Activated CD4-positive, alpha-beta T cell treated with anti-CD3 and anti-CD28 coated beads, Interleukin-2, amount 50 U/mL, for 4 hours (primary cell): ENCODE measurements around the gene ZFP69B.

Experiments used
- DNase-seq, 2 experiments: peaks; one replicate each; pipeline ENCODE4 v3.0.0-alpha.2; 2020

ZFP69B gene

DNA sequence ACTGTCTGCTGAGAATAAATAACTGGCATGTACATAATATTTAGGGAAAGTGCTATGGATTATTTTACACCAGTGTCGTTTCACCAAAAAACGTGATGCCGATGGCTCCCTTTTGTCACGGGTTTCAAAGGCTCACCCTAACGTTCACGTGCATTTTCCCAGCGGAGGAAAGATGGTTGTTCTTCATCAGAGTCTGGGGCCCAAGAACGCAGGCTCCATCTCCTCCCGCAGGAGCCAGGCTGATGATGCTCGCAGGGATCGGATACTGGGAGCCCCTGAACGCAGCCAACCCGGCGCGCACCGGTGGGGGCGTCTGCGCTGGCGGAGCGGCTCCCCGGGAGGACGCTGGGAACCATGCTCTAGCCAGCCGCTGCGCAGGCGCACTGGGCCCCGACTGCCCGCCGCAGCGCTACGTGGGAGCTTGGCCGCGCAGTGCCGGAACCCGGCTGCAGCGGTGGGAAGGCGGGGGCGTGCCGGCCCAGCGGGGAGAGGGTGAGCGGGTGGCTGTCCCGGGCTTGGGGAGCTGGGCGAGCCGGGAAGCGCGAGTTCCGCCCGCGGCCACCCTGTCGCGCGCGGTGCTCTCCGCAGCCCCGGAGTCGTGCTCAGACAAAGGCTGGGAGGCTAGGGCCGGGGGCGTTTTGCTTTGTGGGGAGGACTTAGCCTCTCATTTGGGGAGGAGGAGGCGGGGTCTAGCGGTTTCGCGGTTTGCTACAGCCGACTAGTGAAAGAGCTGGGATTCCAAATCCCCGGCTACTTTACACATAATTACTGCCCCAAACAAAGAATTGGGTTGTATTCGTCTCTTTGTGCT is at the start of gene ZFP69B:
Gene ZFP69B (plus strand): TSS at position 793 of the 811 bp plus-strand sequence. CDS start 486 bp downstream, outside the sequence.
- peak; percentile 79 to 83 for DNase-seq

DNA sequence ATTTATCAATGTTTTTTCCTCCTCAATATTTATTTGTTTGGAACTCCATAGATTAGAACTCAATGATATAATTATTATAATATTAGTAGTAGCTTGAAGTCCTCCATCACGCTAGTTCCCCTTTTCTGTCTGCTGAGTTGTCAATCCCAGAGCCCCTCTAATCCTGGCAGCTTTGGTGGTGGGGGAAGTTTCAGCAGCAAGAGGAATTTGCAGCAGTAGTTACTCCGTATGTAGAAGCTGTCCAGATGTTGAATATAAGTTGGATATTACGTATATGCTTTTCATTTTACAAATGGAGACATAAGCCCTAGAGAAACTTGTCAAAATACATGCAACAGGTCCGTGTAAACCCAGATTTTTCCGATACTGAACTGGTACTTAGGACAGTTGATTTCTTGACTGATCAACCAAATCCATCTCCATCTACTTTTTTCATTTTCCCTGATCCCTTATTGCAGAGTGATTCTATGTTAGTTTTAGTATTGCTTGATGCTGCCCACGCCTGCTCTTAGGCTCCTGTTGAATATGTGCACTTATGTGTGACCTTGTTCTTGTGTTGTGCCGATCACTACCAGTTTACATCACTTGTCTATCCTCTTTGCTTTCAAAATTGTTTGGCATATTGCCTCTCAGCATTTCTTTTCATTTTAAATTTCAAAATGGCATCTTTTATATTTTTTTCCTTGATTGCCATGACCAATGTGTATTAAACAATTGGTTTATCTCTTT is 48.6 kb upstream of the ZFP69B start:
- DNase-seq = no peak

GRCh38 chr1:40404670-40405462 is 45.4 kb upstream of the ZFP69B start:
- DNase-seq = peak in 1 of 2 experiments; percentile 26

DNA sequence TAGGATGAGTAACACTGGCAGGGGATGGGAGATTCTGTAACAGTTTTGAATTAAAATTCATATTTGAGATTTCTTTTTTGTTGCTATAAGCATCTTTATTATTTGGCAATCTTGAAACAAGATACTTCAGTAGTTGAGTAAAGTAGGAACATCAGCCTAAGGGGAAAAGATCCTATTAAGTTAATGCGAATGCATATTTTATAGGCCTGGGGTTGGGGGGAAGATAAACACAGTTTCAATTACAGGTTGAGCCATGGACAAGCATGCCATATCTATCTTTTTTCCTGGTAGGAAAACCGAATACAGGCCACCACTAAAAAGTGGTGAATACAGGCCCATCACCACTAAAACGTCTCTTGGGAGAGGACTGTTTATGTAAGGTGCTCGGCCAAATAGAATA is 44.5 kb upstream of the ZFP69B start:
- DNase-seq = no peak

GRCh38 chr1:40407453-40407852 is 42.8 kb upstream of the ZFP69B start:
- no peak for DNase-seq

DNA sequence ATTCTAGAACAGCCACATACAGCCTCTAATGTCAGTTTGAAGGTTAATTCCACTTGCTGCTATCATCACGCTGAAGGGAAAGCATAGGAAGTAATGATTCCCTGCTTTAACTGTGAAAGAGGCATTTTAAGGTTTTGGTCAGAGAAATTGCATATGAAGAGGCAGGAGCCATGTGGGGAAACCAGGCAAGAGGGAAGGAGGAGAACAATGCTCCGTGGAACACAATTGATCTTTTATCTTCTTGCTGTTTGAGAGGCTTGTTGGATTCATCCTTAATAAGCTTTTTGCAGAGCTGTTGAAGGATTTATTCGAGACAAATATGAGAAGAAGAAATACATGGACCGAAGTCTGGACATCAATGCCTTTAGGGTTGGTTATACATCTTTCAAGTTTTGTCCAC is 40.8 kb upstream of the ZFP69B start:
- no peak for DNase-seq

- DNase-seq = no peak
Observed at GRCh38 chr1:40411294-40411693, 39.0 kb upstream of the ZFP69B start.

DNA sequence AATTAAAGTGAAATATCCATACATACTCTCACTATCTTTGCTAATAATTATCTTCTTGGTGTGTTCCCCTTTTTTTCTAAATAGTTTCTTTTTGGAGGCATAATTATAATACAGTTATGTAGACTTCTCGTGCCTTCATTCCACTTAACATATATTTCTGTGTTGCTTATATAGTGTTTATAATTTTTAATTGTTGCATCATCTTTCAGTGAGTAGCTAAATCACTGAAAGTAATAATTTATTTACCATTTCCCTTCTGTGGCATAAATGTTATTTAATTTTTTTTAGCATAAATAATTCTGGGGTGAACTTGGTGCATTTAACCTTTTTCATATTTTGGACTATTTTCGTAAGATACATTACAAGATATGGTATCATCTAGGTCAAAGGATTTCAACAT is 38.4 kb upstream of the ZFP69B start:
- DNase-seq = no peak

DNA sequence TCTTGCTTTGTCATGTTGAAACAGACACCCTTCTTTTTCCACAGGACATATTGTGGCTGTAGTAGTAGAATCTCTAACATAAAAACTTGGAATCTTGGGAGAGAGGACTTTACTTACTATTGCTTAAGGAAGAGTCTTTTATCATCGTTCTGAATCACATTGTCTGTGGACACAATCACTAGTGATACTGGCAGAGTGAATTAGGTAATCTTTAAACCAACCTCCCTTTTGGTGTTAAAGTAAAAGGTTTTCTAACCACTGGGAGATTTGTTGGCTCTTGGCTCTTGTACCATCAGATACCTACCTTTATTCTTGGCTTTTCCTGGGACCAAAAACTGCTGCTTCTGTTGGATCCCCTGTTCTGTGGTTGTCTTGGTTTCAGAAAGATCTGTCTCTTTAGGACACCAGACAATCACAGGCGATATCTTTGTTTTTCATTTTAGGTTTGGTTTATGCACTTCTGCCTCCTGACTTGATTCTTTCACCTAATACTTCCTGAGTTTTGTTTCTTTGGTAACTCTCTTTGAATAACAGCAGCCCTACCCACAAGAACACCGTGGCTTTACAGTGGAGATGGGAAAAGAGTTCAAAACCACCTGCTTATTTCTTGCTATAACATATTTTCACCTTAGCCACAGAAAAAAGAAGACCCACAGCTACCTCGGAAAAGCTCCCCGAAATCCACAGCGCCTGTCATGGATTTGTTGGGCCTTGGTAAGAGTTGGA is 36.6 kb upstream of the ZFP69B start:
- DNase-seq = no peak

- DNase-seq = no peak
Observed at GRCh38 chr1:40414331-40414730, 35.9 kb upstream of the ZFP69B start.

DNA sequence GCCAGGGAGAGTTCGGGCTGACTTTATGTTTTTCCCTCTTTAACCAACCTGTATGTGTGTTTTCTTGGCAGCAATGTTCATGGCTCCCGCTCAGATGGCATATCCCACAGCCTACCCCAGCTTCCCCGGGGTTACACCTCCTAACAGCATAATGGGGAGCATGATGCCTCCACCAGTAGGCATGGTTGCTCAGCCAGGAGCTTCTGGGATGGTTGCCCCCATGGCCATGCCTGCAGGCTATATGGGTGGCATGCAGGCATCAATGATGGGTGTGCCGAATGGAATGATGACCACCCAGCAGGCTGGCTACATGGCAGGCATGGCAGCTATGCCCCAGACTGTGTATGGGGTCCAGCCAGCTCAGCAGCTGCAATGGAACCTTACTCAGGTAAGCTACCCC is 33.6 kb upstream of the ZFP69B start:
- no peak for DNase-seq

- no peak for DNase-seq
Observed at GRCh38 chr1:40421431-40422384, 28.6 kb upstream of the ZFP69B start.

DNA sequence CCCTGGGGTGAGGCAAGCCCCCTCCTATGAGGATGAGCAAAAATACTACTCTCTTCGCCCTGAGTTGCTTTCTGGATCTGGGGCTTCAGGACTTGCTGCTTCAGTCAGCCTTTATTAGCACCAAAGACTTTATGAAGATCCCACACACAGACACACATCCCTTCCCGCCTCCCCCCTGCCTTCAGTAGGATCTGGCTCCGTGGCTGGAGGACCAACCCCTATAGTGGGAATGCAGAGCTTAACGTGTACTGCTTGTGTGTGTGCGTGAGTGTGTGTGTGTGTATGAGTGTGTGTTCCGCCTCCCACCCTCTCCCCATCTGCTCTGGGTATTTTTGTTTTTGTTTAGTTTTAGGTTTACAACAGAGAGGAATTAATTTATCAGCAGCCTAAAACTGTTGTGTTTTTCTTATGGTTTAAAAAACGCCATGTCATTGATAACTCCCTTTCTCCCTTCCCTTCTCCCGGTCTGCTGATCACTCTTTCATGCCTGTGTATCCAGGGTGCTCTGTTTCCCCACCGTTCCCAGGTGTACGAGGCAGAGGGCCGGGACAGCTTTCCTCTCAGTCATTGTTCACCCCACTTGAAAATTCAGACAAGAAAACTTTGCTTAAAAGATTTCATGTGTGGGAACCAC is 27.5 kb upstream of the ZFP69B start:
- DNase-seq = no peak

- DNase-seq = no peak
Observed at GRCh38 chr1:40423264-40423642, 27.0 kb upstream of the ZFP69B start.

DNA sequence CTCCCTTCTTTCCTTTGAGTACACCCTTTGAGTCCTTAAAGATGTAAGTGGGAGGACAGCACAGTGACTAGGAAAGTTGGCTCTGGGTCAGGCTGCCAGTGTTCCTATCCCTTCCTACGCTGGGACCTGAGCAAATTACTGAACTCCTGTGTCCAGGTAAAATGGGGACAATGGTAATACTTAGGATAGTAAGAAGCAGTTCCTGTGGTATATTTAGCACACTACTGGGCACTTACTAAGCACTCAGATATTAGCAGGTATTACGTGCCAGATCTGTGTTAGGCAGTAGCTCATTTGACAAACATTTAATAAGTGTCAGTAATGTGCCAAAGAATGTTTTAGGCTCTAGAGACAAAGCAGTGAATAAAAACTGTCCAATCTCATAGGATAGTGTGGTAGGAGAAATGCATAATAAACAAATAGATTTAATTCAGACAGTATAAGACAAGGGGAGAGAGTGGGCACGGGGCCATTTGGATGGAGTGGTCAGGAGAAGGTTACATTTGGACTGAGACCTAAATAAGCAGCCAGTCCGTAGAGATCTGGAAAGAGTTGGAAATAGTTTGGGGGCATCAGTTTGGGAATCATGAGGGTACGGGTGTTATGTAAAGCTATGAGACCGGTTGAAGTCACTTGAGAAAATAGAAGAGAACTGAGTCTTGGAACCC is 26.2 kb upstream of the ZFP69B start:
- DNase-seq = no peak

DNA sequence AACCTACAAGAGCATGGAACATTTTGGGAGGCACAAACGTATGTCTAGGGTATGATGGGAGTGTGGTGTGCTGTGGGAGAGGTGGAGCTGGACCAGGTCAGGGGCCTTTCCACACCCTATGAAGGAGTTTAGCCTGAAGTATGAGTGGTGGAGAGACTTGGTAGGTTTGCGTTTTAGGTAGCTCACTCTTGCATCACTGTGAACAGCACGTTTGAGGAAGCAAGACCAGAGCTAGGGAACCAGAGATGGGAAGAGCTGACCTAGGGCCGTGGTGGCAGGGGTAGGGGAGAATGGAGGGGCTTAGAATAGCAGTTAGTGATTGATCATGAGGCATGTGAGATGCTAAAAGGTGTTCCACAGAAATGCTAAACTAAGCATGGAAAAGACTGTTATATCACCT is 25.1 kb upstream of the ZFP69B start:
- no peak for DNase-seq

GRCh38 chr1:40431385-40431784 is 18.9 kb upstream of the ZFP69B start:
- no peak for DNase-seq

DNA sequence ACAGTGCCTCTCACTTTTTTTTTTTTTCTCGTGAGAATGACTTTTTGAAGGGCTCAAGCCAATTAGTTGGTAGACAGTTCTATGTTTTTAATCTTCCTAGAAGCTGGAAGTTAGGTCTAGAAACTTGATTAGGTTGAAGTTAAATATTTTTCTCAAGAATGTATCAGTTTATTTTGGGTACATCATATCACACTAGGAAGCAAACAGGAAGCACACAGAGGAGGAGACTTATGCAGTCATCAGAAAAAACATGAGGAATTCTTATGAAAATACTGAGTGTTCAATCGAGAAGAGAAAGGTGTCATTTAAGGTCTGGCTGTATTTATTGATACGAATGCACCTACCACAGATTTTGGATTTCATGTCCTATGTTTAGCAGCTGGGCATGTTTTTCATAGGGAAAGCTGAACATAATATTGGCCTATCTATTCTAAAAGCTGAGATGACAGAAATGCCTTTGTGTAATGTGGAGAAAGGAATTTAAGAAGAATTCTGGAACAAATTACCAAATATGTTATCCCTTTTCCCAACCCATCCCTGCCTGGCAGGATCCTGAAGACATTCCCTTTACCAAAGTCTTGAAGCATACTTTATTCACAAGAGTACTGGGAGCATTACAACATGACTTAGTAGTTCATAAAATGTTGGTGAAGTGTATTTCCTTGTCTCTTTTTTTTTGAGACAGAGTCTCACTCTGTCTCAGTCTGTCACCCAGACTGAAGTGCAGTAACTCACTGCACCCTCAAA is 17.5 kb upstream of the ZFP69B start:
- DNase-seq = no peak

- no peak for DNase-seq
Observed at GRCh38 chr1:40435471-40435870, 14.8 kb upstream of the ZFP69B start.

GRCh38 chr1:40435876-40436275 is 14.4 kb upstream of the ZFP69B start:
- DNase-seq = no peak
